GM12892 (cell line): ENCODE data around the gene WASF2.

Experiments used
- POLR2A ChIP-seq: IDR thresholded peaks from 2 replicates; pipeline ENCODE4 v1.6.1; 2011; ENCODE audit warnings: low read depth, low read length, control low read depth
- POLR2AphosphoS5 ChIP-seq: IDR thresholded peaks from 2 replicates; pipeline ENCODE4 v1.6.1; 2011; ENCODE audit warnings: low read depth, low read length, control low read depth
- TAF1 ChIP-seq: IDR thresholded peaks from 2 replicates; pipeline ENCODE4 v1.6.1; 2011; ENCODE audit warnings: low read depth, mild to moderate bottlenecking, control low read depth, low read length, borderline replicate concordance

GRCh38 chr1:27372022-27372807 is 117.8 kb downstream of the WASF2 start:
- TF ChIP-seq POLR2A: no peak
- TF ChIP-seq TAF1: no peak
- TF ChIP-seq POLR2AphosphoS5: no peak
